ENCODE data around the gene EIF2D.

DNA sequence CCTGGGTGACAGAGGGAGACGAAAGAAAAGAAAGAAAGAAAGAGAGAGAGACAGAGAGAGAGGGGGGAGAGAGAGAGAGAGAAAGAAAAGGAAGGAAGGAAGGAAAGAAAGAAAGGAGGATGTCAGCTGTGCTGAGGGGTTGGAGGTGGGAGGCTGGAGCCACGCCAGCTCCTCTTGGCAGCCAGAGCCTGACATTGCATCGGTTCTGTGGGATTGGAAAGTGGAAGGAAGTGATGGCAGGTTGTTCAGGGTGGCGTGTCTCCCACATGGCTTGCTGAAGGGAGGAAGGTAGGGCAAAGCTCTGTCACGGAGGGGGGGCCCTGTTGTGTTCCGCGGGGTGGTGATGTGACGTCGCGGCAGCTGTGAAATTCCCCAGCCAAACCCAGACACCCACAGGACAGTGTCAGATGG is 30.7 kb downstream of the EIF2D start:
- TF ChIP-seq, protein P1, sequence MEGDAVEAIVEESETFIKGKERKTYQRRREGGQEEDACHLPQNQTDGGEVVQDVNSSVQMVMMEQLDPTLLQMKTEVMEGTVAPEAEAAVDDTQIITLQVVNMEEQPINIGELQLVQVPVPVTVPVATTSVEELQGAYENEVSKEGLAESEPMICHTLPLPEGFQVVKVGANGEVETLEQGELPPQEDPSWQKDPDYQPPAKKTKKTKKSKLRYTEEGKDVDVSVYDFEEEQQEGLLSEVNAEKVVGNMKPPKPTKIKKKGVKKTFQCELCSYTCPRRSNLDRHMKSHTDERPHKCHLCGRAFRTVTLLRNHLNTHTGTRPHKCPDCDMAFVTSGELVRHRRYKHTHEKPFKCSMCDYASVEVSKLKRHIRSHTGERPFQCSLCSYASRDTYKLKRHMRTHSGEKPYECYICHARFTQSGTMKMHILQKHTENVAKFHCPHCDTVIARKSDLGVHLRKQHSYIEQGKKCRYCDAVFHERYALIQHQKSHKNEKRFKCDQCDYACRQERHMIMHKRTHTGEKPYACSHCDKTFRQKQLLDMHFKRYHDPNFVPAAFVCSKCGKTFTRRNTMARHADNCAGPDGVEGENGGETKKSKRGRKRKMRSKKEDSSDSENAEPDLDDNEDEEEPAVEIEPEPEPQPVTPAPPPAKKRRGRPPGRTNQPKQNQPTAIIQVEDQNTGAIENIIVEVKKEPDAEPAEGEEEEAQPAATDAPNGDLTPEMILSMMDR (IDR thresholded peaks at IDR 0.05; ENCODE audit: insufficient read depth, low read length, poor library complexity, severe bottlenecking), result no peak
- no peak for TF ChIP-seq EZH2phosphoT487 (conservative IDR thresholded peaks at IDR 0.05; ENCODE audit: low read length)

Data from SU-DHL-6 (cell line).